H9 (cell line): Measurements from ENCODE around the gene CLK2. TPM values are rescaled to one million over a fixed set of nuclear protein-coding genes. Genes with fewer than 3 reads are reported as not detected.

Experiments used
- DNase-seq: peaks from one replicate; pipeline ENCODE4 v3.0.0-alpha.2; 2017
- H2AFZ ChIP-seq: one replicate; pipeline ENCODE4 v1.6.1; 2013; ENCODE audit warnings: mild to moderate bottlenecking, low read length, control low read depth, moderate library complexity
- H2AK5ac ChIP-seq: 2 replicates; pipeline ENCODE4 v1.6.1; 2013; ENCODE audit warnings: low read length, control low read depth, mixed read lengths; ENCODE audit not compliant: insufficient read length
- H2BK120ac ChIP-seq: one replicate; pipeline ENCODE4 v1.6.1; 2013; ENCODE audit warnings: low read depth, mild to moderate bottlenecking, low read length, control low read depth, inconsistent platforms; ENCODE audit not compliant: poor library complexity, severe bottlenecking
- H2BK12ac ChIP-seq: 2 replicates; pipeline ENCODE4 v1.6.1; 2013; ENCODE audit warnings: low read length, control low read depth, mixed read lengths, low read depth; ENCODE audit not compliant: insufficient read length
- H2BK15ac ChIP-seq: 2 replicates; pipeline ENCODE4 v1.6.1; 2013; ENCODE audit warnings: low read depth, low read length, control low read depth
- H2BK20ac ChIP-seq: one replicate; pipeline ENCODE4 v1.6.1; 2013; ENCODE audit warnings: low read depth, mild to moderate bottlenecking, low read length, control low read depth, inconsistent platforms; ENCODE audit not compliant: poor library complexity, severe bottlenecking
- H2BK5ac ChIP-seq: 2 replicates; pipeline ENCODE4 v1.6.1; 2013; ENCODE audit warnings: low read length, control low read depth, mixed read lengths; ENCODE audit not compliant: insufficient read length
- H3K14ac ChIP-seq: 2 replicates; pipeline ENCODE4 v1.6.1; 2013; ENCODE audit warnings: low read length, control low read depth; ENCODE audit not compliant: insufficient read depth
- H3K18ac ChIP-seq: 2 replicates; pipeline ENCODE4 v1.6.1; 2013; ENCODE audit warnings: low read depth, mild to moderate bottlenecking, mixed read lengths, low read length, control low read depth; ENCODE audit not compliant: insufficient read length
- H3K23ac ChIP-seq: 2 replicates; pipeline ENCODE4 v1.6.1; 2013; ENCODE audit warnings: low read length, control low read depth, mixed read lengths, low read depth; ENCODE audit not compliant: insufficient read length
- H3K23me2 ChIP-seq: 2 replicates; pipeline ENCODE4 v1.6.1; 2013; ENCODE audit warnings: low read depth, mild to moderate bottlenecking, mixed read lengths, low read length, control low read depth; ENCODE audit not compliant: insufficient read length, poor library complexity, severe bottlenecking
- H3K27ac ChIP-seq: 2 replicates; pipeline ENCODE4 v1.5.1; 2013; ENCODE audit warnings: low read length, control low read depth, mixed read lengths, low read depth; ENCODE audit not compliant: insufficient read length
- H3K27me3 ChIP-seq: 2 replicates; pipeline ENCODE4 v1.6.1; 2013; ENCODE audit warnings: low read length, control low read depth, inconsistent platforms; ENCODE audit not compliant: insufficient read depth
- H3K4ac ChIP-seq: 2 replicates; pipeline ENCODE4 v1.6.1; 2013; ENCODE audit warnings: low read depth, mild to moderate bottlenecking, control low read depth, inconsistent platforms, low read length, moderate library complexity
- H3K4me1 ChIP-seq: 2 replicates; pipeline ENCODE4 v1.6.1; 2013; ENCODE audit warnings: low read length, control low read depth, inconsistent platforms; ENCODE audit not compliant: insufficient read depth
- H3K4me2 ChIP-seq: 2 replicates; pipeline ENCODE4 v1.6.1; 2013; ENCODE audit warnings: low read length, control low read depth, mixed read lengths; ENCODE audit not compliant: insufficient read length, insufficient read depth
- H3K56ac ChIP-seq: 2 replicates; pipeline ENCODE4 v1.6.1; 2013; ENCODE audit warnings: low read depth, mild to moderate bottlenecking, mixed read lengths, low read length, control low read depth; ENCODE audit not compliant: insufficient read length
- H3K79me1 ChIP-seq: 2 replicates; pipeline ENCODE4 v1.6.1; 2013; ENCODE audit warnings: low read depth, mild to moderate bottlenecking, moderate library complexity, low read length, control low read depth, inconsistent platforms; ENCODE audit not compliant: insufficient read depth, poor library complexity, severe bottlenecking
- H3K79me2 ChIP-seq: 2 replicates; pipeline ENCODE4 v1.6.1; 2013; ENCODE audit warnings: low read length, control low read depth, inconsistent platforms; ENCODE audit not compliant: insufficient read depth
- H3K9ac ChIP-seq: 2 replicates; pipeline ENCODE4 v1.6.1; 2013; ENCODE audit warnings: low read length, control low read depth, mixed read lengths; ENCODE audit not compliant: insufficient read length; ENCODE audit errors: extremely low read depth
- H3K9me3 ChIP-seq: one replicate; pipeline ENCODE4 v1.6.1; 2013; ENCODE audit warnings: low read depth, low read length, inconsistent platforms; ENCODE audit not compliant: control insufficient read depth
- H3T11ph ChIP-seq: one replicate; pipeline ENCODE4 v1.6.1; 2013; ENCODE audit warnings: mild to moderate bottlenecking, low read length, control low read depth, inconsistent platforms
- H4K20me1 ChIP-seq: one replicate; pipeline ENCODE4 v1.6.1; 2013; ENCODE audit not compliant: control insufficient read depth, insufficient read length, insufficient read depth
- H4K5ac ChIP-seq: 2 replicates; pipeline ENCODE4 v1.6.1; 2013; ENCODE audit warnings: low read depth, mild to moderate bottlenecking, mixed read lengths, low read length, control low read depth; ENCODE audit not compliant: insufficient read length
- H4K8ac ChIP-seq: replicated peaks from 2 replicates; pipeline ENCODE4 v1.6.1; 2013; ENCODE audit warnings: low read length, control low read depth, mixed read lengths, low read depth; ENCODE audit not compliant: insufficient read length
- H4K91ac ChIP-seq: 2 replicates; pipeline ENCODE4 v1.6.1; 2013; ENCODE audit warnings: low read depth, mild to moderate bottlenecking, moderate library complexity, mixed read lengths, low read length, control low read depth; ENCODE audit not compliant: insufficient read length
- H3K27ac Mint-ChIP-seq, 3 experiments: 2 replicates in 2 of 3; 3 replicates in 1 of 3; pipeline ENCODE4 v1.8.0; 2020 to 2021; ENCODE audit warnings: mixed read lengths in 3 of 3, mild to moderate bottlenecking in 1 of 3, moderate library complexity in 1 of 3
- H3K27me3 Mint-ChIP-seq: 2 replicates; pipeline ENCODE4 v1.8.0; 2021; ENCODE audit warnings: low read depth, mild to moderate bottlenecking, moderate library complexity, mixed read lengths
- H3K36me3 Mint-ChIP-seq, 3 experiments: 2 replicates in 2 of 3; 3 replicates in 1 of 3; pipeline ENCODE4 v1.8.0; 2020 to 2021; ENCODE audit warnings: low read depth in 3 of 3, mixed read lengths in 3 of 3; ENCODE audit not compliant: insufficient read depth in 1 of 3
- H3K4me1 Mint-ChIP-seq, 2 experiments: 2 replicates each; pipeline ENCODE4 v1.8.0; 2020; ENCODE audit warnings: mixed read lengths in 2 of 2
- H3K4me3 Mint-ChIP-seq, 2 experiments: 2 replicates in 1 of 2; 3 replicates in 1 of 2; pipeline ENCODE4 v1.8.0; 2020 to 2021; ENCODE audit warnings: mild to moderate bottlenecking in 2 of 2, mixed read lengths in 2 of 2, moderate library complexity in 1 of 2
- H3K9me3 Mint-ChIP-seq, 2 experiments: 2 replicates in 1 of 2; 3 replicates in 1 of 2; pipeline ENCODE4 v1.8.0; 2020; ENCODE audit warnings: mild to moderate bottlenecking in 2 of 2, mixed read lengths in 2 of 2, moderate library complexity in 1 of 2
- CTCF ChIP-seq: fragments of 200-600 bp; sonication (generic); conservative IDR thresholded peaks from 3 replicates; pipeline ENCODE4 v1.8.0; 2021; ENCODE audit warnings: antibody characterized with exemption, mild to moderate bottlenecking
- WGBS: extraction: QIAGEN DNeasy Blood & Tissue Kit; methylation state at CpG from one replicate; pipeline ENCODE4 v1.1.7; 2013; ENCODE audit warnings: missing lambda C conversion rate, low lambda C conversion rate, mixed read lengths; ENCODE audit not compliant: insufficient read length; ENCODE audit errors: extremely low coverage; 5-methylcytosine and 5-hydroxymethylcytosine counted together
- total RNA-seq: library from RNA; stranded (reverse); gene quantifications from 2 replicates; pipeline ENCODE4 v1.2.1, GENCODE V29; 2021

CLK2 gene
- total RNA-seq, 1 experiment from 2014 or later = 77.5 TPM

GRCh38 chr1:155250633-155251449 lies 22.5 kb downstream of the CLK2 start:
- H3K79me2 ChIP-seq = no peaks in the 10 kb centered on the region
- H3K23ac ChIP-seq = no peak overlapping the region
- no peaks in the 10 kb centered on the region for H4K20me1 ChIP-seq
- H3K56ac ChIP-seq = no peak overlapping the region
- Mint-ChIP-seq H3K4me1 (peaks cover 25 to 27% of the 10 kb centered on the region in 2 experiments), H3K27me3 (peaks cover 18% of the 10 kb centered on the region), H3K4me3 (peak overlapping the region; percentile 15 to 66; a peak in 3 of 5 replicates), H3K9me3 (no peaks in the 10 kb centered on the region), H3K36me3 (peaks cover 10 to 30% (median 27%) of the 10 kb centered on the region in 3 experiments), H3K27ac (peak overlapping the region in 1 of 3 experiments; percentile 8; a peak in 2 of 7 replicates)
- no peak overlapping the region for H3K14ac ChIP-seq
- no peak overlapping the region for H2BK20ac ChIP-seq
- no peak overlapping the region for H3K18ac ChIP-seq
- H2BK12ac ChIP-seq = no peak overlapping the region
- no peak overlapping the region for H3K4ac ChIP-seq
- no peak overlapping the region for H2BK15ac ChIP-seq
- peak overlapping the region; percentile 22 for H3K4me2 ChIP-seq
- H2BK120ac ChIP-seq = no peak overlapping the region
- peak; percentile 96 for DNase-seq
- peak; percentile 100; the same call in 2 of the 3 replicates for TF ChIP-seq CTCF
- H3K9me3 ChIP-seq = no peaks in the 10 kb centered on the region
- WGBS = no CpG with 5 or more reads among the region's 23 CpGs
- H3K79me1 ChIP-seq = no peaks in the 10 kb centered on the region
- peaks cover 4% of the 10 kb centered on the region; the same call in 1 of the 2 replicates for H3K4me1 ChIP-seq
- no peak overlapping the region for H3K27ac ChIP-seq
- no peak overlapping the region for H2AFZ ChIP-seq
- no peak overlapping the region for H3T11ph ChIP-seq
- no peak overlapping the region for H2BK5ac ChIP-seq
- H4K8ac ChIP-seq = no peak overlapping the region
- H2AK5ac ChIP-seq = no peak overlapping the region
- H4K91ac ChIP-seq = no peak overlapping the region
- no peak overlapping the region for H4K5ac ChIP-seq
- H3K23me2 ChIP-seq = peaks cover 13% of the 10 kb centered on the region
- H3K9ac ChIP-seq = no peak overlapping the region
- H3K27me3 ChIP-seq = no peaks in the 10 kb centered on the region; the same call in 1 of the 2 replicates
